ENCODE results near the gene ARF3. TPM values are rescaled to one million over a fixed set of nuclear protein-coding genes. Genes with fewer than 3 reads are reported as not detected.

The ARF3 gene
- polyA plus RNA-seq, 2 of the 4 experiments (the other 2 are of a cell fraction), result 138 to 287 TPM

DNA sequence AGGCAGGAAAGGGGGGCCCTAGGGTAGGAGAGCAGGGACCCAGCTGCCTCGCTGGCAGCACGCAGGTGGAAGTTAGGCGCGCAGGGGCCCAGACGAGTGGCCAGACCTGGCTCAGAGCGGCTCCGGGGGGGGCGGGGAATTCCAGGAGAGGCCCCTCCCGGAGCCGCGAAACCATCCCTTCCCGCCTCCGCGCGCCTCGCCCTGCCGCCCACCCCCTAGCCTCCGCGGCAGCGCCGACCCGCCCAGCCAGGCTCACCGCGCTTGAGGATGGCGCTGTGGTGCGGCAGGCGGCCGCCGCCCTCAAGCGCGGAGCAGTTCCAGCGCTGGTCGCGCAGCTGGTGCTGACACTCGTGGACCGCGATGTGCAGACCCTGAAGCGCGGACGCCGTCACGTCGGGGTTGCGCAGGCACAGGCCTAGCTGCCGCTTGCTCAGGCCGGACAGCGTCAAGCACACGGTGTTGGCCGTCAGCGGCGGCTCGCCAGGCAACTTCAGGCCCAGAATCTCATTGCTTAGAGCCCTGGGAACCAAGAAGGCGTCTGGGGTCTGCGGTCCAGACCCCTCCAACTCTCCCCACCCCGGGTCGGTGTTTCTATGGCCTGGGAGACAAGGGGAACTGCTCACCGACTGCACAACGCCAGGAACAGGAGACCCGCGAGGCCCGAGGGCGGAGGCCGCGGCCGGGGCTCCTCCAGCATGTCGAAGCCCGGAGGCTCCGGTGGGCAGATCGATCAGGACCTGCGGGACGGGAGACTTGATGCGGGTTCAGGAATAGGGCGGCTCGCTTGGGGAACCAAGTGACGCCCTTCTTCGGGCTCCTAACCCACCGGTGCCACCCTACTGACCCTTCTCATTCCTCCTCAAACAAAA lies 12.8 kb upstream of the ARF3 start:
- no peak for DNase-seq (ENCODE audit: low read depth in 1 of 2, low spot score in 1 of 2)
- Histone ChIP-seq H3K4me2 (no peak overlapping the region), H3K27ac (no peak overlapping the region), H3K9me3 (no peaks in the 10 kb centered on the region), H3K4me1 (peaks cover 23% of the 10 kb centered on the region), H3K4me3 (no peak overlapping the region)
- ATAC-seq, result no peak
- TF ChIP-seq, protein P1, sequence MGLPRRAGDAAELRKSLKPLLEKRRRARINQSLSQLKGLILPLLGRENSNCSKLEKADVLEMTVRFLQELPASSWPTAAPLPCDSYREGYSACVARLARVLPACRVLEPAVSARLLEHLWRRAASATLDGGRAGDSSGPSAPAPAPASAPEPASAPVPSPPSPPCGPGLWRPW (IDR thresholded peaks at IDR 0.05), result no peak
- TF ChIP-seq NR3C1 (IDR thresholded peaks at IDR 0.05), result no peak
- TF ChIP-seq, protein P2, sequence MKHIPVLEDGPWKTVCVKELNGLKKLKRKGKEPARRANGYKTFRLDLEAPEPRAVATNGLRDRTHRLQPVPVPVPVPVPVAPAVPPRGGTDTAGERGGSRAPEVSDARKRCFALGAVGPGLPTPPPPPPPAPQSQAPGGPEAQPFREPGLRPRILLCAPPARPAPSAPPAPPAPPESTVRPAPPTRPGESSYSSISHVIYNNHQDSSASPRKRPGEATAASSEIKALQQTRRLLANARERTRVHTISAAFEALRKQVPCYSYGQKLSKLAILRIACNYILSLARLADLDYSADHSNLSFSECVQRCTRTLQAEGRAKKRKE (CRISPR knock-in tag; IDR thresholded peaks at IDR 0.05; ENCODE audit: low read depth), result no peak
- TF ChIP-seq GATA3 (IDR thresholded peaks at IDR 0.05; ENCODE audit: borderline replicate concordance), result no peak
- TF ChIP-seq TP53 (CRISPR knock-in tag; IDR thresholded peaks at IDR 0.05), result no peak
- FAIRE-seq, result no peak
- WGBS (ENCODE audit: missing lambda C conversion rate), result 90% methylated on average over 73 of the region's 77 CpGs
- CTCF ChIA-PET, result interaction anchor here (70.2 to 77.5 kb wide), 2 partner anchors 10 to 16 kb away, joined by 2584 read pairs; partner anchors contain the start of genes ARF3, DDN, FKBP11 and PRKAG1
- POLR2A ChIA-PET, result no interaction called here

DNA sequence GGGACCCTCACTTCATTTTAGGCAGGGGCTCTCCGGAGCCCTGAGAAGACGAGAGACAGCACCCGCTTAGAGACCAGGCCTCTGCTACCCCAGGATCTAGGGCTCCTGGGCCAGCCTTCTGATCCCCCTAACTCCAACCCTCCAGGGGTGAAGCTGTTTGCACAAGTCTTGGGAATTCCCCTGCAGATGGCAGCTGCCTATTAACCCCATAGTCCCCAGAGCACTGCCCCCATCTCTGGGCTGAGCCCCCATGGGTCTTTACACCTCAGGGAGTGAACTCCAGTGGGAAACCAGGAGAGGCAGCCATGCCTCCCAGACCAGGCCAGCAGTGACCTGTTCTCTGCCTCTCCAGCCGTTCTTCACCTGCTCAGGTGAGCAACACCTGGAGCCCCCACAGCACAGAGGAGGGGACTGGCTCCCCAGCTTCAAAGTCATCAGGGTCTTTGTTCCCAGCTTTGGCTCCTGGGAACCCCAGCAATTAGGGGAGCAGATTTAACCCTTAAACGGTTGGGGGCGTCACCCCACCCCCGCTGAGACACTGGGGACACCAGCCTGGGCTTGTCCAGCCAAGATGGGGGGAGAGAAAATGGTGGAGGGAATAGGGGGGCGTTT lies 12.0 kb upstream of the ARF3 start:
- H3K4me1 ChIP-seq, result peaks cover 23% of the 10 kb centered on the region
- FAIRE-seq (no peak), DNase-seq (ENCODE audit: low read depth in 1 of 2, low spot score in 1 of 2) (no peak), ATAC-seq (no peak)
- no peak overlapping the region for H3K4me3 ChIP-seq
- WGBS (ENCODE audit: missing lambda C conversion rate), result 63% methylated on average over 8 of the region's 8 CpGs
- H3K4me2 ChIP-seq, result no peak overlapping the region; the same call in 2 of the 3 replicates
- ChIA-PET CTCF (interaction anchor here (1.0 to 77.5 kb wide), 4 partner anchors 11 to 161 kb away, joined by 3 to 2584 read pairs (median 1294); partner anchors contain the start of genes ARF3, DDN, FKBP11 and PRKAG1), POLR2A (no interaction called here)
- H3K9me3 ChIP-seq, result no peaks in the 10 kb centered on the region
- peak overlapping the region in 1 of 2 experiments; percentile 34; a peak in 2 of 6 replicates for H3K27ac ChIP-seq
- TF ChIP-seq KDM1A (IDR thresholded peaks at IDR 0.05; ENCODE audit: low read depth) (no peak), RFX5 (IDR thresholded peaks at IDR 0.05) (no peak), RARB (CRISPR knock-in tag; IDR thresholded peaks at IDR 0.05) (no peak), CHD2 (IDR thresholded peaks at IDR 0.05; ENCODE audit: low read length, partially characterized antibody) (no peak), EP300 (IDR thresholded peaks at IDR 0.05) (no peak), SMC3 (IDR thresholded peaks at IDR 0.05) (no peak), CBX8 (IDR thresholded peaks at IDR 0.05) (no peak), HOXB13 (CRISPR knock-in tag; IDR thresholded peaks at IDR 0.05; ENCODE audit: low read depth) (no peak)

DNA sequence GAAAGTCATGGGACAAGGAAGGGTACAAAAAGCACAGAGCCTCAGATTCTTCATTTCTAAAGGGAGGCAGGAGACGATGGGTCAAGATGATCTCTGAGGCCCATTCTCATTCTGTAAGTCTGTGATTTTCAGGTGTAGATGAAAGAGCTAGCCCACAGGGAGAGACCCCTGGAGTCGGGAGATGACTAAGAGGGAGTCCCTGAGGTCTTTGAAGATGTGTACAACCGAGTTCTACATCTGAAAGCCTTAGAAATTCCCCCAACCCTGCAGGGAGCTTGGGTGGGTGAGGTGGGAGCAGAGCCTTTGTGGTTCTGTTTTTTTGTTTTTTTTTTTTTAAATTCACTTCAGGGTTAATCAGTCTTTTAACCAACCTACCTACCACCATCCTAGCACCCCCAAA lies 11.2 kb upstream of the ARF3 start:
- ChIA-PET CTCF (interaction anchor here (1.0 to 77.5 kb wide), 5 partner anchors 11 to 162 kb away, joined by 3 to 2584 read pairs (median 4); partner anchors contain the start of genes ARF3, DDN, FKBP11 and PRKAG1), POLR2A (interaction anchor here (1.5 kb wide), 1 partner anchor 11 kb away, joined by 4 read pairs; the partner anchor contains the start of gene ARF3)
- ATAC-seq (no peak), FAIRE-seq (no peak), DNase-seq (ENCODE audit: low read depth in 1 of 2, low spot score in 1 of 2) (no peak)
- Histone ChIP-seq H3K4me1 (peaks cover 23% of the 10 kb centered on the region), H3K4me2 (no peak overlapping the region), H3K9me3 (no peaks in the 10 kb centered on the region), H3K4me3 (no peak overlapping the region), H3K27ac (no peak overlapping the region)
- 62% methylated on average over 3 of the region's 3 CpGs for WGBS (ENCODE audit: missing lambda C conversion rate)
- TF ChIP-seq HOXB13 (CRISPR knock-in tag; IDR thresholded peaks at IDR 0.05; ENCODE audit: low read depth), result no peak
- TF ChIP-seq, protein P3, sequence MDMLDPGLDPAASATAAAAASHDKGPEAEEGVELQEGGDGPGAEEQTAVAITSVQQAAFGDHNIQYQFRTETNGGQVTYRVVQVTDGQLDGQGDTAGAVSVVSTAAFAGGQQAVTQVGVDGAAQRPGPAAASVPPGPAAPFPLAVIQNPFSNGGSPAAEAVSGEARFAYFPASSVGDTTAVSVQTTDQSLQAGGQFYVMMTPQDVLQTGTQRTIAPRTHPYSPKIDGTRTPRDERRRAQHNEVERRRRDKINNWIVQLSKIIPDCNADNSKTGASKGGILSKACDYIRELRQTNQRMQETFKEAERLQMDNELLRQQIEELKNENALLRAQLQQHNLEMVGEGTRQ (IDR thresholded peaks at IDR 0.05), result no peak
- TF ChIP-seq FOXS1 (CRISPR knock-in tag; IDR thresholded peaks at IDR 0.05), result no peak
- no peak for TF ChIP-seq CEBPB (IDR thresholded peaks at IDR 0.05)
- TF ChIP-seq, protein P4, sequence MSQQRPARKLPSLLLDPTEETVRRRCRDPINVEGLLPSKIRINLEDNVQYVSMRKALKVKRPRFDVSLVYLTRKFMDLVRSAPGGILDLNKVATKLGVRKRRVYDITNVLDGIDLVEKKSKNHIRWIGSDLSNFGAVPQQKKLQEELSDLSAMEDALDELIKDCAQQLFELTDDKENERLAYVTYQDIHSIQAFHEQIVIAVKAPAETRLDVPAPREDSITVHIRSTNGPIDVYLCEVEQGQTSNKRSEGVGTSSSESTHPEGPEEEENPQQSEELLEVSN (IDR thresholded peaks at IDR 0.05; ENCODE audit: borderline replicate concordance, low read depth), result no peak
- TF ChIP-seq CBX2 (IDR thresholded peaks at IDR 0.05; ENCODE audit: borderline replicate concordance, low read depth), result no peak
- no peak for TF ChIP-seq CHD2 (IDR thresholded peaks at IDR 0.05; ENCODE audit: low read length, partially characterized antibody)
- TF ChIP-seq RAD21 (conservative IDR thresholded peaks at IDR 0.05 in 1 of 2, IDR thresholded peaks at IDR 0.05 in 1 of 2), result no peak
- TF ChIP-seq, protein P5, sequence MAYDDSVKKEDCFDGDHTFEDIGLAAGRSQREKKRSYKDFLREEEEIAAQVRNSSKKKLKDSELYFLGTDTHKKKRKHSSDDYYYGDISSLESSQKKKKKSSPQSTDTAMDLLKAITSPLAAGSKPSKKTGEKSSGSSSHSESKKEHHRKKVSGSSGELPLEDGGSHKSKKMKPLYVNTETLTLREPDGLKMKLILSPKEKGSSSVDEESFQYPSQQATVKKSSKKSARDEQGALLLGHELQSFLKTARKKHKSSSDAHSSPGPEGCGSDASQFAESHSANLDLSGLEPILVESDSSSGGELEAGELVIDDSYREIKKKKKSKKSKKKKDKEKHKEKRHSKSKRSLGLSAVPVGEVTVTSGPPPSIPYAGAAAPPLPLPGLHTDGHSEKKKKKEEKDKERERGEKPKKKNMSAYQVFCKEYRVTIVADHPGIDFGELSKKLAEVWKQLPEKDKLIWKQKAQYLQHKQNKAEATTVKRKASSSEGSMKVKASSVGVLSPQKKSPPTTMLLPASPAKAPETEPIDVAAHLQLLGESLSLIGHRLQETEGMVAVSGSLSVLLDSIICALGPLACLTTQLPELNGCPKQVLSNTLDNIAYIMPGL (CRISPR knock-in tag; IDR thresholded peaks at IDR 0.05; ENCODE audit: borderline replicate concordance), result no peak
- TF ChIP-seq ZC3H11A (IDR thresholded peaks at IDR 0.05), result no peak
- TF ChIP-seq KDM1A (IDR thresholded peaks at IDR 0.05; ENCODE audit: low read depth), result no peak
- no peak for TF ChIP-seq BHLHE40 (IDR thresholded peaks at IDR 0.05; ENCODE audit: low read depth, low read length)
- TF ChIP-seq JUNB (IDR thresholded peaks at IDR 0.05), result no peak
- no peak for TF ChIP-seq POLR2A (IDR thresholded peaks at IDR 0.05; ENCODE audit: low read length)
- TF ChIP-seq CBX8 (IDR thresholded peaks at IDR 0.05), result no peak
- no peak for TF ChIP-seq POLR2AphosphoS2 (conservative IDR thresholded peaks at IDR 0.05; ENCODE audit: low read length)
- TF ChIP-seq RCOR1 (IDR thresholded peaks at IDR 0.05; ENCODE audit: low read depth, low read length), result no peak
- TF ChIP-seq SREBF2 (IDR thresholded peaks at IDR 0.05), result no peak
